Measurements from ENCODE around the gene ELF1. TPM values are rescaled to one million over a fixed set of nuclear protein-coding genes. Genes with fewer than 3 reads are reported as not detected.

The ELF1 gene
- total and polyA plus RNA-seq, 10 of the 15 experiments (the other 5 are each of a cell fraction or from before 2014, with no cell fraction given) = 43.3 to 97.6 (median 55.7) TPM

GRCh38 chr13:40886017-40886416, 133.1 kb downstream of the ELF1 start:
- Histone ChIP-seq H3K9me3 (replicated peaks; ENCODE audit: control insufficient read depth, insufficient read depth, low read length) (no peaks in the 10 kb centered on the region; the same call in 2 of the 3 replicates), H2AFZ (ENCODE audit: control insufficient read depth, low read depth, low read length) (no peak overlapping the region), H3K4me2 (ENCODE audit: control insufficient read depth, insufficient read depth) (no peak overlapping the region), H3K4me3 (no peak overlapping the region), H3K36me3 (ENCODE audit: control insufficient read depth in 2 of 2, insufficient read depth in 2 of 2, low read length in 1 of 2) (no peaks in the 10 kb centered on the region), H3K9ac (ENCODE audit: control insufficient read depth, insufficient read depth, low read length) (no peak overlapping the region), H3K4me1 (ENCODE audit: control insufficient read depth, insufficient read depth, low read length) (no peaks in the 10 kb centered on the region), H4K20me1 (ENCODE audit: control insufficient read depth, insufficient read depth) (no peaks in the 10 kb centered on the region), H3K27me3 (replicated peaks in 1 of 2; ENCODE audit: control insufficient read depth in 2 of 2, insufficient read depth in 2 of 2, low read length in 1 of 2) (no peaks in the 10 kb centered on the region), H3K79me2 (ENCODE audit: control insufficient read depth, insufficient read depth, low read length) (no peaks in the 10 kb centered on the region), H3K27ac (ENCODE audit: control insufficient read depth, insufficient read depth) (no peak overlapping the region)
- ChIA-PET POLR2A (no interaction called here), CTCF (no interaction called here), RAD21 (ENCODE audit: unreplicated experiment) (no interaction called here), SMC1A (ENCODE audit: uncharacterized antibody, unreplicated experiment) (no interaction called here)
- intact Hi-C loops (cut with micrococcal nuclease; ENCODE audit: unreplicated experiment) = no loop called here
- in situ Hi-C loops (cut with MboI) = no loop called here
- DNase-seq (ENCODE audit: low read depth, low spot score) (no peak), FAIRE-seq (no peak), ATAC-seq (no peak)
- TF ChIP-seq USF1 (IDR thresholded peaks at IDR 0.05; ENCODE audit: borderline replicate concordance, extremely low read length, insufficient read depth, low read depth, low read length) (no peak), NR2C2 (IDR thresholded peaks at IDR 0.05; ENCODE audit: borderline replicate concordance, control insufficient read depth, insufficient read length, low read depth) (no peak), E2F4 (IDR thresholded peaks at IDR 0.05; ENCODE audit: low read depth, low read length) (no peak), SUPT20H (IDR thresholded peaks at IDR 0.05; ENCODE audit: borderline replicate concordance, control insufficient read depth, low read depth, low read length) (no peak), BHLHE40 (IDR thresholded peaks at IDR 0.05; ENCODE audit: borderline replicate concordance in 1 of 2, low read depth in 2 of 2, low read length in 1 of 2) (no peak), ZNF622 (IDR thresholded peaks at IDR 0.05) (no peak), MYC (IDR thresholded peaks at IDR 0.05; ENCODE audit: insufficient read depth, insufficient read length, insufficient replicate concordance, low read length, severe bottlenecking) (no peak), MXI1 (IDR thresholded peaks at IDR 0.05; ENCODE audit: low read depth, low read length) (no peak), HDGF (IDR thresholded peaks at IDR 0.05) (no peak), POU2F2 (IDR thresholded peaks at IDR 0.05; ENCODE audit: borderline replicate concordance, low read depth, low read length) (no peak), CTCF (IDR thresholded peaks at IDR 0.05 in 2 of 3, conservative IDR thresholded peaks at IDR 0.05 in 1 of 3; ENCODE audit: control insufficient read depth in 2 of 3, extremely low read depth in 1 of 3, insufficient read depth in 1 of 3, low read depth in 3 of 3, low read length in 3 of 3) (no peak), CREM (IDR thresholded peaks at IDR 0.05; ENCODE audit: low read depth) (no peak), FOS (IDR thresholded peaks at IDR 0.05; ENCODE audit: borderline replicate concordance, extremely low read depth, insufficient read length) (no peak), ZBTB33 (IDR thresholded peaks at IDR 0.05) (no peak)
- no TSS peak for BruUV-seq (replicated peaks)
- WGBS (ENCODE audit: insufficient coverage, insufficient replicate concordance, low lambda C conversion rate, missing lambda C conversion rate) = 78% methylated on average over 3 of the region's 3 CpGs
